ENCODE measurements around the gene MEIOSIN. TPM values are rescaled to one million over a fixed set of nuclear protein-coding genes. Genes with fewer than 3 reads are reported as not detected.

Gene MEIOSIN
- total RNA-seq, 1 donor from 2014 or later: not detected

GRCh38 chr19:45711851-45712698 is 21.2 kb upstream of the MEIOSIN start:
- Mint-ChIP-seq H3K27ac (ENCODE audit: unreplicated experiment) (no peak overlapping the region), H3K4me1 (ENCODE audit: low read depth) (peaks cover 22% of the 10 kb centered on the region), H3K9me3 (ENCODE audit: low read depth) (no peaks in the 10 kb centered on the region), H3K4me3 (ENCODE audit: unreplicated experiment) (no peak overlapping the region), H3K36me3 (ENCODE audit: low read depth) (peaks cover 7% of the 10 kb centered on the region), H3K27me3 (ENCODE audit: low read depth) (no peaks in the 10 kb centered on the region)
- DNase-seq (ENCODE audit: low spot score): no peak
- no peak for TF ChIP-seq CTCF (IDR thresholded peaks at IDR 0.05)

DNA sequence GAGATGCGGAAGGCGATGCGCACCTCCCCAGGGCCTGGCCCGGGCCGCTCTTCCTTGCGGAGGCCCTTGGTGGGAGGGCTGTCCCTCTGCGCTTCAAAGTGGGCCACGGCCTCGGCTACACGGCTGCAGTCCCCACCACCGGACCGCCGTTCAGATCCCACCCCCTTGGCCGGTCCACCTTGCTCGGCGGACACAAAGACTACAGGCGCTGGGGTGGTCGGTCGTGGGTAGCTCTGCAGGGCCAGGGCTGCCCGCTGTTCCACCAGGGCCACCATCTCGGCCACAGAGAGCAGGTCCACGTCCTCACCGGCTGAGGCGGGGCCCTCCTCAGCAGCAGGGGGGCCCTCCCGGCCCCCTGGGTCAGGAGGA is 20.6 kb upstream of the MEIOSIN start:
- Mint-ChIP-seq H3K36me3 (ENCODE audit: low read depth) (peaks cover 7% of the 10 kb centered on the region), H3K27me3 (ENCODE audit: low read depth) (no peaks in the 10 kb centered on the region), H3K4me3 (ENCODE audit: unreplicated experiment) (no peak overlapping the region), H3K9me3 (ENCODE audit: low read depth) (no peaks in the 10 kb centered on the region), H3K4me1 (ENCODE audit: low read depth) (peaks cover 28% of the 10 kb centered on the region), H3K27ac (ENCODE audit: unreplicated experiment) (no peak overlapping the region)
- DNase-seq (ENCODE audit: low spot score): no peak
- TF ChIP-seq CTCF (IDR thresholded peaks at IDR 0.05): no peak

DNA sequence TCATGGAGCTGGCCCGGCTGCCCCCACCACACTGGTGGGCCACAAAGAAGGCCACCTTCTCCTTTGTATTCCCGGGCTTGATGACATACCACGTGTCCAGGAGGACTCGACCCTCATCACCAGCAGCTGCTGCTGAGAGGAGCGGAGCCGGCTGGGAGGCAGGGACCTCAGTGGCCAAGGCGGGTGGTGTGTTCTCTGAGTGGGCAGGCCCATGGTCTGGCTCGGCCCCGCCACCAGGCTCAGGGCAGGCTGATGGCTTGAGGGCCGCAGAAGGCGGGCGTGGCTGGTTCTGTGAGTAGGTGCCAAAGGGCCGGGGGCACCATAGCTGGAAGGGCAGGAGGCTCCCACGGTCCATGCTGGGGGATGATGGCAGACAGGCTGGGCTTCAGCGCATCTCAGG is 20.1 kb upstream of the MEIOSIN start:
- no peak for DNase-seq (ENCODE audit: low spot score)
- H3K27me3 Mint-ChIP-seq (ENCODE audit: low read depth): no peaks in the 10 kb centered on the region
- H3K9me3 Mint-ChIP-seq (ENCODE audit: low read depth): no peaks in the 10 kb centered on the region
- H3K4me1 Mint-ChIP-seq (ENCODE audit: low read depth): peaks cover 33% of the 10 kb centered on the region
- no peak overlapping the region for H3K4me3 Mint-ChIP-seq (ENCODE audit: unreplicated experiment)
- H3K27ac Mint-ChIP-seq (ENCODE audit: unreplicated experiment): no peak overlapping the region
- peaks cover 7% of the 10 kb centered on the region for H3K36me3 Mint-ChIP-seq (ENCODE audit: low read depth)
- no peak for TF ChIP-seq CTCF (IDR thresholded peaks at IDR 0.05)

GRCh38 chr19:45715139-45715538 is 18.1 kb upstream of the MEIOSIN start:
- DNase-seq (ENCODE audit: low spot score): no peak
- Mint-ChIP-seq H3K4me1 (ENCODE audit: low read depth) (peaks cover 39% of the 10 kb centered on the region), H3K4me3 (ENCODE audit: unreplicated experiment) (no peak overlapping the region), H3K9me3 (ENCODE audit: low read depth) (no peaks in the 10 kb centered on the region), H3K27ac (ENCODE audit: unreplicated experiment) (no peak overlapping the region), H3K36me3 (ENCODE audit: low read depth) (peaks cover 7% of the 10 kb centered on the region), H3K27me3 (ENCODE audit: low read depth) (no peaks in the 10 kb centered on the region)
- TF ChIP-seq CTCF (IDR thresholded peaks at IDR 0.05): no peak

DNA sequence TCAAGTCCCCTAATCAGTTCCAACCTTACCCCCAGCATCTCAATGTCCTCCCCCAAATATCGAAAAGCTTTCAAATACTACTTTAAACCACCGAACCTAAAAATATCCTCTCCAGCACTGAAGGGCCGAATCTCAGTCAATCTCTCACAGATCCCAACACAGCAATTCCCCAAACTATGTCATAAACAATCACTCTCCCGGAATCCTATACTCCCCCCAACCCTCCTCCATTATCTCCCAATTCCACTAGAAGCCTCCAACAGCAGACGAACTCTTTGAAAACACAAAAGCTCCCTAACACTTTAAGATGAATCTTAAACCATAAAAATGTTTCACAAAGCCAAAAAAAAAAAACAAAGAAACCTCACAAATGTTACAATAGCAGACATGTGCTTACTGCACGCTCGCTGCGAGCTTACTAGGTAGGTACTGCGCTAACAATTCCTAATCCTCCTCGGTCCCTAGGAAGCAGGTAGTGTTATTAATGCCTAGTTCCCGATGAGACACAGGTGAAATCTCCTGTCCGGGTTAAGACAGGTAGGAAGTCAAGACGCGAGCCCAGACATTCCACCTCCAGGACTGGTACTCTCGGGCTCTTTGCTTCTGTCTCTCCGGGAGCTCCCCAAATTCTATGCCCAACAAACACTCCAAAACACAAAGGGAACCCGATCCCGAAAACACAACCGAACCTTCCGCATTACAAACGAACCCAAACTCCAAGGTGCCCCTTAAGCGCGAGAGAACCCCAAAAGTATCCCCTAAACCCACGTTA is 16.7 kb upstream of the MEIOSIN start:
- Mint-ChIP-seq H3K4me3 (ENCODE audit: unreplicated experiment) (peak overlapping the region; percentile 99), H3K36me3 (ENCODE audit: low read depth) (peaks cover 4% of the 10 kb centered on the region), H3K27ac (ENCODE audit: unreplicated experiment) (peak overlapping the region; percentile 97), H3K27me3 (ENCODE audit: low read depth) (no peaks in the 10 kb centered on the region), H3K4me1 (ENCODE audit: low read depth) (peaks cover 35% of the 10 kb centered on the region), H3K9me3 (ENCODE audit: low read depth) (no peaks in the 10 kb centered on the region)
- TF ChIP-seq CTCF (IDR thresholded peaks at IDR 0.05): no peak
- no peak for DNase-seq (ENCODE audit: low spot score)

Measured in chondrocyte (in vitro differentiated cells).